Erythroblast (primary cell): ENCODE data around the gene JPH4.

Experiments
- DNase-seq, 2 experiments: peaks; one replicate each; lab custom pipeline; 2025; lab: John Stamatoyannopoulos, UW
- GATA1 ChIP-seq: IDR thresholded peaks from 2 replicates; pipeline ENCODE4 v1.6.1; 2011; ENCODE audit warnings: low read depth, mild to moderate bottlenecking, control low read depth, low read length, moderate library complexity
- POLR2A ChIP-seq: IDR thresholded peaks from 2 replicates; pipeline ENCODE4 v1.6.1; 2011; ENCODE audit warnings: mild to moderate bottlenecking, low read length

The JPH4 gene

DNA sequence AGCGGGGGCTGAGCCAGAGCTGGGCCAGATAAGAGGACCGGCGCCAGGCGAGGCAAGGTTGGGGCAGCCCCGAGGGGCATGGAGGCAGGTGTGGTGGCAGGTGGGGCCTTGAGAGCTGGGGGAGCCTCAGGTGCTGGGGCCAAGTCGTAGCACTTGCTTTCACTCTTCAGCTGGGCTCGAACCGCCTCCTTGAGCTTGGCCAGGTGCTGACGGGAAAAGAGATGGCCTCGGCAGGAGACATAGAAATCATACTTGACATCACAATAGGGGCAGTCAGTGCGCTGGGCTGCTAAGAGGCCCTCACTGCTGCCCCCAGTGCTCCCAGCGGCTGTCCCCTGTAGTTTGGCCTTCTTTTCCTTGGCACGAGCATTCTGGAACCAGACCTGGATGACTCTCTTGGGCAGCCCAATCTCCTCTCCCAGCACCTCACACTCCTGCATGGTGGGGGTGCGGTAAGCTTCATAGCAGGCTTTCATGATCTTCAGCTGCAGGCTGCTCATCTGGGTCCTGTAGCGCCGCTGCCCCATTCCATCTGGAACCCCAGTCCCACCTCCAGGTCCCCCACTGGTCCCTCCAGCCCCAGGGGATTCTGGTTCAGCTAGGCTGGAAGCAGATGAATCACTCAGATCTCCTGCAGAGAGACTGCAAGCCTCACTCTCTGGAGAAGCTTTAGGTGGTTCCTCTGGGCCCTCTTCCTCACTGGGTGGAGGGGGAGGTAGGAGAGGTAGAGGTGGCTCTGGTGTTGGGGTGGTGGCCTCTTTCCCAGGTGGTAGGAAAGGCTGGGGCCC is 55.2 kb downstream of the JPH4 start:
- no peak for TF ChIP-seq GATA1
- no peak for TF ChIP-seq POLR2A
- no peak for DNase-seq

DNA sequence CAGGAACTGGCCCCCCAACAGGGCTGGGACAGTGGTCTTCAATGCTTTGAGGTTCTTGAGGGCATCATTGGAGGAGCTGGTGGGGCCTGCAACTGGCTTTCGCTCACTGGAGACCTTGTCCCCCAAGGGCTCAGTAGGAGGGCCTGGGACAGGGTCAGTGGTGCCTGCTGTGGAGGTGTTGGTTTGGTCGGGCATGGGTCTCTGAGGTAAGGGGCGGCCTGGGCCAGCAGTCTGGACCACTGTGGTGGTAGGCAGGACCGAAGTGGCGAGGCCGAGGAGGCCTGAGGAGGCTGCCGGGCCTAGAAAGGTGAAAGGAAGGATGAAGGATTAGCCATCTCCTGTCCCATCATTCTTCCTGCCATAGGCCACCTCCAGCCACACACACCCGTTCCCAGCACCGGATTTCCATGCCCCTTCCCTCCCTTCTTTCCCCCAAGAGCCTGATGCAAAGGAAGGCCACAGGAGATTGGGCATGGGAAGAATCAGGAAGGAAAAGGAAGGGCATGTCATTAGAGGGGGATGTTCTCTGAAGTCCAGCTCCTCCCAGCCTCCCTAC is 55.9 kb downstream of the JPH4 start:
- DNase-seq = no peak
- no peak for TF ChIP-seq GATA1

GRCh38 chr14:23521785-23522640 is 56.6 kb downstream of the JPH4 start:
- DNase-seq = no peak
- TF ChIP-seq GATA1 = no peak
- TF ChIP-seq POLR2A = no peak

DNA sequence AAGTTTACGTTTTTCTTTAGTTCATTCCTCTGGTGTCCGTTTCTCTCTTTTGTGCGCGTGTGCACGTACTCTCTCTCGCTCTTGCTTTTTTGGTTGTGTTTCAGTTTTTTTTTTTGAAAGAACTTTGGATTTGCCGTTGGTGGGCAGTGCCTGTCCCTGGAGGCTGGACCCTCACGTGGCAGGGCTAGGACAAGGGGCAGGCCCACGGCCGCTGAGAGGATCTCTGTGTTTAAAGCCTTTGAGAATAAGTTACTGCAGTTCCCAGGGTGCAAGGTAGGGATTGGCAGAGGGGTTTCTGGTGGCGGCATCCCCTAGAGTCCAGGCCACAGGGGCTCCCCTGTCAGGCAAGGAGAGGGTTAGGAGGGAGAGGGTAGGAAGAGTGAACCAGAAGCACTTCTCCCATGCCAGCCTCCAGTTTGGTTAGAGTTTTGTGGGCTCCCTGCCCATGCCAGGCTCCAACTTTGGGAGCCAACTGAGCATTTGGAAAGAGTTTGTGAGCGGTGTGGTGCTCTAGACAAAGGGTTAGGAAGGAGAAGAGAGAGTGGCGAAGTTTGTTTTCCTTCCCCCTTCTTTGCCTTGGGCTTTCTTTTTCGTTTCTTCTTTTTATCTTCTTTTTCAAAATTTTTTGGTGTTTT is 57.6 kb downstream of the JPH4 start:
- TF ChIP-seq POLR2A (no peak), GATA1 (no peak)
- no peak for DNase-seq

DNA sequence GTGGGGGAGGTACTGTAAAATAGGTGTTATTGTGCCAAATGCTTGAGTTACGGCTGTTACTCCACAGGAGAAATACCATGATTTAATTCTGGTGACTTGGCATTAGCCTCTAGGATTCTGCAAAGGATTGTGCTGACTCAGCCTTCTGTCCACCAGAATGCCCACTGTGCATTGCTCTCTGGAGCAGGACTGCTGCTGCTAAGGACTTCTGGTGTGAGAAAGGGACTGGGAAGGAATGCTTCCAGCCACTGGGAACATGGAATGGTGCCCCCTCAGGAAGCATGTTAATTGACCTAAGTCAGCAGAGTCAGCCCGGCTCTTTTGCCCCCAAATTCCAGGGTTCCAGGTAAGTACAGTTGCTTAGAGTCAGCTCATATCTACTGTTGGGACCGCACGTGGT is 59.9 kb downstream of the JPH4 start:
- no peak for DNase-seq
- TF ChIP-seq GATA1 = no peak
- no peak for TF ChIP-seq POLR2A
